GM19463 (cell line): ENCODE data around the gene CCDC57.

Source experiments
- ATAC-seq: cut with Tn5 transposase; IDR thresholded peaks from one replicate; pipeline ENCODE4 v1.9.1; 2021; ENCODE audit warnings: mild to moderate bottlenecking, moderate library complexity; ENCODE audit not compliant: unreplicated experiment

Gene CCDC57

GRCh38 chr17:82246365-82247181, 33.9 kb upstream of the CCDC57 start:
- ATAC-seq, result no peak

- no peak for ATAC-seq
Observed at GRCh38 chr17:82246040-82246364, 33.4 kb upstream of the CCDC57 start.

GRCh38 chr17:82245134-82246039, 32.7 kb upstream of the CCDC57 start:
- ATAC-seq, result no peak

GRCh38 chr17:82244413-82245133, 31.9 kb upstream of the CCDC57 start:
- no peak for ATAC-seq

GRCh38 chr17:82243648-82244412, 31.2 kb upstream of the CCDC57 start:
- ATAC-seq, result no peak

- no peak for ATAC-seq
Observed at GRCh38 chr17:82242977-82243647, 30.5 kb upstream of the CCDC57 start.

GRCh38 chr17:82242698-82242976, 30.0 kb upstream of the CCDC57 start:
- ATAC-seq, result no peak

GRCh38 chr17:82241926-82242697, 29.5 kb upstream of the CCDC57 start:
- no peak for ATAC-seq

- ATAC-seq, result no peak
Observed at GRCh38 chr17:82241183-82241925, 28.7 kb upstream of the CCDC57 start.

GRCh38 chr17:82240506-82241182, 28.0 kb upstream of the CCDC57 start:
- ATAC-seq, result no peak

GRCh38 chr17:82239926-82240505, 27.4 kb upstream of the CCDC57 start:
- ATAC-seq, result no peak

- no peak for ATAC-seq
Observed at GRCh38 chr17:82239401-82239925, 26.8 kb upstream of the CCDC57 start.

- ATAC-seq, result no peak
Observed at GRCh38 chr17:82238472-82239201, 26.0 kb upstream of the CCDC57 start.

- ATAC-seq, result no peak
Observed at GRCh38 chr17:82237746-82238471, 25.3 kb upstream of the CCDC57 start.

- no peak for ATAC-seq
Observed at GRCh38 chr17:82237083-82237745, 24.6 kb upstream of the CCDC57 start.
